NB4 (cell line): ENCODE results near the gene HHIPL1.

Experiments
- MYC ChIP-seq: IDR thresholded peaks from 2 replicates; pipeline ENCODE4 v1.6.1; 2011; ENCODE audit warnings: low read depth, low read length
- POLR2A ChIP-seq: IDR thresholded peaks from 2 replicates; pipeline ENCODE4 v1.6.1; 2011; ENCODE audit warnings: mild to moderate bottlenecking; ENCODE audit not compliant: insufficient read length; ENCODE audit errors: extremely low read depth
- TF ChIP-seq, protein P1 (sequence below): IDR thresholded peaks from one replicate; pipeline ENCODE4 v1.5.1; 2012; ENCODE audit warnings: low read depth, low read length

DNA sequence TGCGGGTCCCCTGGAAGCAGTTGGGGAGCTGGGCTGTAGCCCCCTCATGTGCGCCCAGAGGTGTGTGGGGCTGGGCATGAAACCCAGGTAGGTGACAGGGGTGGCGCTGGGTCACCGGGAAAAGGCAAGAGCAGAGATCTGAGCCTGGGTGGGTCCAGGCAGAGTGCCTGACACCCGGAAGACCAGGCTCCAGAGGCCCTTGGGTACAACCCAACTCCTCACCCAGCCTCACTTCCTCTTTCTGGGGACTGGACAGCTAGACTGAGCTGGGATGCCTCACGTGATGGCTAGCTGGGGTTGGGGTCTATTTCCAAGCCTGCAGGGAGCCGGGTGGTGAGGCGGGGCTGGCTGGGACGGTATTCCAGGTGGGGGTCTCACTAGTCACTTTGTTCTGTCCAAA is 22.9 kb downstream of the HHIPL1 start:
- TF ChIP-seq, protein P1, sequence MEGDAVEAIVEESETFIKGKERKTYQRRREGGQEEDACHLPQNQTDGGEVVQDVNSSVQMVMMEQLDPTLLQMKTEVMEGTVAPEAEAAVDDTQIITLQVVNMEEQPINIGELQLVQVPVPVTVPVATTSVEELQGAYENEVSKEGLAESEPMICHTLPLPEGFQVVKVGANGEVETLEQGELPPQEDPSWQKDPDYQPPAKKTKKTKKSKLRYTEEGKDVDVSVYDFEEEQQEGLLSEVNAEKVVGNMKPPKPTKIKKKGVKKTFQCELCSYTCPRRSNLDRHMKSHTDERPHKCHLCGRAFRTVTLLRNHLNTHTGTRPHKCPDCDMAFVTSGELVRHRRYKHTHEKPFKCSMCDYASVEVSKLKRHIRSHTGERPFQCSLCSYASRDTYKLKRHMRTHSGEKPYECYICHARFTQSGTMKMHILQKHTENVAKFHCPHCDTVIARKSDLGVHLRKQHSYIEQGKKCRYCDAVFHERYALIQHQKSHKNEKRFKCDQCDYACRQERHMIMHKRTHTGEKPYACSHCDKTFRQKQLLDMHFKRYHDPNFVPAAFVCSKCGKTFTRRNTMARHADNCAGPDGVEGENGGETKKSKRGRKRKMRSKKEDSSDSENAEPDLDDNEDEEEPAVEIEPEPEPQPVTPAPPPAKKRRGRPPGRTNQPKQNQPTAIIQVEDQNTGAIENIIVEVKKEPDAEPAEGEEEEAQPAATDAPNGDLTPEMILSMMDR: no peak
- TF ChIP-seq POLR2A: no peak
- no peak for TF ChIP-seq MYC
